WTC11 (cell line): ENCODE data around the gene NEDD4L.

Experiments used
- CTCF ChIP-seq: fragments of 200-600 bp; IDR thresholded peaks from 2 replicates; pipeline ENCODE4 v1.8.0; 2022; ENCODE audit warnings: antibody characterized with exemption
- E2F5 ChIP-seq: sonication (generic); formaldehyde crosslinking; IDR thresholded peaks from 2 replicates; pipeline ENCODE4 v1.8.1; 2022; ENCODE audit warnings: mild to moderate bottlenecking, moderate library complexity, missing genetic modification reagents
- HMGXB4 ChIP-seq: sonication (generic); formaldehyde crosslinking; IDR thresholded peaks from 2 replicates; pipeline ENCODE4 v1.8.1; 2023; ENCODE audit warnings: mild to moderate bottlenecking, moderate library complexity, missing genetic modification reagents
- MYBL2 ChIP-seq: sonication (generic); formaldehyde crosslinking; IDR thresholded peaks from 2 replicates; pipeline ENCODE4 v1.8.1; 2023; ENCODE audit warnings: mild to moderate bottlenecking, moderate library complexity, missing genetic modification reagents
- TEAD4 ChIP-seq: sonication (generic); formaldehyde crosslinking; IDR thresholded peaks from 2 replicates; pipeline ENCODE4 v1.8.0; 2022; ENCODE audit warnings: mild to moderate bottlenecking, missing genetic modification reagents
- TP53 ChIP-seq: sonication (generic); formaldehyde crosslinking; IDR thresholded peaks from 2 replicates; pipeline ENCODE4 v1.8.1; 2023; ENCODE audit warnings: mild to moderate bottlenecking, missing genetic modification reagents
- ZBTB43 ChIP-seq: sonication (generic); formaldehyde crosslinking; IDR thresholded peaks from 2 replicates; pipeline ENCODE4 v1.8.1; 2023; ENCODE audit warnings: mild to moderate bottlenecking, missing genetic modification reagents
- ZNF317 ChIP-seq: sonication (generic); formaldehyde crosslinking; IDR thresholded peaks from 2 replicates; pipeline ENCODE4 v1.8.1; 2023; ENCODE audit warnings: low read depth, mild to moderate bottlenecking, moderate library complexity, missing genetic modification reagents, borderline replicate concordance

- TF ChIP-seq CTCF (no peak), E2F5 (no peak), MYBL2 (CRISPR knock-in tag) (no peak), ZBTB43 (CRISPR knock-in tag) (no peak), TEAD4 (CRISPR knock-in tag) (no peak), TP53 (CRISPR knock-in tag) (no peak), HMGXB4 (no peak), ZNF317 (no peak)
These were observed 99.4 kb downstream of the NEDD4L start for GRCh38 chr18:58143386-58143785.
